HG03565 (cell line): Measurements from ENCODE around the gene B4GALNT1.
"Not testable (repeated sequence)": the region's sequence is repeated elsewhere in the genome, so short reads cannot be mapped to it uniquely, and the experiment has no call there.

Source experiments
- ATAC-seq: cut with Tn5 transposase; IDR thresholded peaks from one replicate; pipeline ENCODE4 v1.9.1; 2021; ENCODE audit warnings: mild to moderate bottlenecking, moderate library complexity; ENCODE audit not compliant: unreplicated experiment

The B4GALNT1 gene

DNA sequence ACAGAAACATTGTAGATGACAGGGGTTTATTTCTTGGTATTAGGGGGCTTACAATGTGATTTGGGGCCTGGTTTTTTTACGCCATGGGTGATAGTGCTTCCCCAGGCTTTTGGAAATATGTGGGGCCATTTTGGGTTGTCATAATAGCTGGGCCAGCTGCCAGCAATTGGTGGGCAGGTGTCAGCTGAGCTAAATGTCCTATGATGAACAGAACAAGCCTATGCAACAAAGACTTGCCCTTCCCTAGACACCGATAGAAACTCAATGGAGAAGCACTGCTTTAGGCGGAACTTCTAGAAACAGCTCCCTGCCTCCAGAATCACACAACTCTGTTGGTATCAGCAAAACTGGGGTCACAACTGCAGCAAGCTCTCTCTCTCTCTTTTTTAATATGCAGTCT, 5.1 kb upstream of the B4GALNT1 start:
- no peak for ATAC-seq

- no peak for ATAC-seq
Observed at GRCh38 chr12:57637364-57637763, 4.4 kb upstream of the B4GALNT1 start.

GRCh38 chr12:57636731-57637130, 3.7 kb upstream of the B4GALNT1 start:
- ATAC-seq, result not testable (repeated sequence)

GRCh38 chr12:57632073-57632957, 686 bp downstream of the B4GALNT1 start:
- ATAC-seq, result no peak

- no peak for ATAC-seq
Observed at GRCh38 chr12:57631566-57632072, 1.4 kb downstream of the B4GALNT1 start.

GRCh38 chr12:57630891-57631433, 2.0 kb downstream of the B4GALNT1 start:
- ATAC-seq, result no peak

- no peak for ATAC-seq
Observed at GRCh38 chr12:57629897-57630471, 3.0 kb downstream of the B4GALNT1 start.

- ATAC-seq, result no peak
Observed at GRCh38 chr12:57628280-57629191, 4.5 kb downstream of the B4GALNT1 start.

DNA sequence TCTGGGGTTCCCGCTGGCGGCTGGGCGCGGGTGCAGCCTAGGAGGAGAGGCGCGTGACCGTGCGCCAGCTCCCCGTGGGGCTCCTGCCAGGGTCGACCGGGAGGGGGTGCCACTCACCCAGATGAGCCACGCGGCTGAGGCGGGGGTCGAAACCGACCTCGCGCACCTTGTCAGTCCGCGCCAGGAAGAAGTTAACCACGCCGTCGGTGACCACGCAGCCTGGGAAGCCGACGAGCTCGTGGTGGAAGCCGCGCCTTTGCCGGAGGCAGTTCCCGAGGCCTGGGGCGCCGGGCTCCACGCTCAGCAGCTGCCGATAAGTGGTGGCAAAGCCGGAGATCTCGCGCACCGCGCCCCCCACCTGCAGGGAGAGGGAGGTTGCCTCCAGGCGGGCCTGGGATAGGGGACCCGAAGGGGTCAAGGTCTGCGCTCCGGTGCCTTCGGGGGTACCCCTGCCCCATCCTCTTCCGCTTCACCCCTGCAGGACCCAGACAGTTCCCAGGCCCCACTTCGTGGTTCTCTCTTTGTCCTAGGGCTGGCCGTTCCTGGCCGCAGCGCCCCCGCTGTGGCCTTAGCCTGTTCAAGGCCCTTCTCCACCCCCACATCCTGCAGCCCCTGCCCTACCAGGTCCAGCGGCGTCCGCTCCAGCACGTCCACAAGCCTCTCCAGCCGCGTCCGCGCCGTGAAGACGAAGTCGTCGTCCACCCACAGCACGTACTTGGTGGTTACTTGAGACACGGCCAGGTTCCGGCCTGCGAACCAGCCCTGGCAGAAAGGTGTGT, 5.3 kb downstream of the B4GALNT1 start:
- ATAC-seq, result no peak

DNA sequence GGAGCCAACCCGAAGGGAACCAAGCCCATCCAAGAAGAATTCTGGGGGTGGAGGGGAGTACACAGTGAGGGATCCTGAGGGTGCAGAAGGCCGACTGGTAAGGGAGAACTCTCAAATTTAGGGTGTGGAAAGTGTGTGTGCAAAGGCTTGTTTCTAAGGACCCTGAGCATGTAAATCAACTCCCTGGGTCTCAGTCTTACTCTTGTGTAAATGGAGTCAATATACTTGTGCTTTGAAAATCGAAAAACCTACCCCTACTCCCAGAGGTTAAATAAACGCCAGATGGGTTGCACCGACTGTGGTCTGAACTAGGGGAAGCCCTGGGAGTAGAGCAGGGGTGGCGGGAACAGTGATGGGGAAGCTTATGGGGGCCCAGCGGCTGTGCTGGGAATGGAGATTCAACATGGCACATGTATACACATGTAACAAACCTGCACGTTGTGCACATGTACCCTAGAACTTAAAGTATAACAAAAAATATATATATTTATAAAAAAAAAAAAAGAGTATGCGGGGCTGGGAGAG, 6.0 kb downstream of the B4GALNT1 start:
- no peak for ATAC-seq

DNA sequence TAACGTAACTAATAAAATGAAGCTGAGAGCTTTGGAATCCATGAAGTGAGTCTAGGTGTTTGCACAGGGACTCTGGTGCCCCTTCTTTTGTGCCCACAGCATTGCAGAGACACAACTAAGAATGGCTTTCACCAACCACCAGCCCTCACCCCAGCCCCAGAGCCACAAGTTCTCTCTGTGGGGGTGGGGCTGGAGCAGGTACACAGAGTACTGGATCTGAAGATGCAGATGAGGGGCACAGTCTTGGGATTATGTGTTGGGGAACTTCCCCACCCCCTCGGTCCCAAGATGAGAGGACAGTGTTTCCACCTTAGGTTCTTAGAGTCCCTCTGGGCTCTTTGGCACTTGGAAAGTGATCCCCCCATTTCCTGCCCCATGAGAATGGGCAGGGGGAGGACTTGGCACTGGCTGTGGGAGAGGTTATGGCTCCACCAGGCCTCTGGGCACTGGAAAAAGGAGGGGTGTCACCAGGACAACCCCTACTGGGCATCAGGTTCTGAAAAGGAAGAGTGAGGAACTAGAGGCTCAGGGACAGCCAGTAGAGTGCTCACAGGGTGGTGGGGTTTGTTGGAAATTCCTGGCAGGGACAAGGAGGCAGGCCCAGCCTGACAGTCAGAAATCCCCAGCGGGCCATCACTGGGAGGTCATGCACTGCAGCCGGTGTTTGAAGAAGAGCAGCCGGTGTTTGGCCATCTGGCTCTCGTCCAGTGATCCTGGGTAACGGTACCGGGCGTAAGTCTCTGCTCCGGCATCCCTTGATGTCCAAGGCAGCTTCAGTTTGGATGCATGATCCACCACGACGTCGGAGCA, 6.7 kb downstream of the B4GALNT1 start:
- ATAC-seq, result no peak

DNA sequence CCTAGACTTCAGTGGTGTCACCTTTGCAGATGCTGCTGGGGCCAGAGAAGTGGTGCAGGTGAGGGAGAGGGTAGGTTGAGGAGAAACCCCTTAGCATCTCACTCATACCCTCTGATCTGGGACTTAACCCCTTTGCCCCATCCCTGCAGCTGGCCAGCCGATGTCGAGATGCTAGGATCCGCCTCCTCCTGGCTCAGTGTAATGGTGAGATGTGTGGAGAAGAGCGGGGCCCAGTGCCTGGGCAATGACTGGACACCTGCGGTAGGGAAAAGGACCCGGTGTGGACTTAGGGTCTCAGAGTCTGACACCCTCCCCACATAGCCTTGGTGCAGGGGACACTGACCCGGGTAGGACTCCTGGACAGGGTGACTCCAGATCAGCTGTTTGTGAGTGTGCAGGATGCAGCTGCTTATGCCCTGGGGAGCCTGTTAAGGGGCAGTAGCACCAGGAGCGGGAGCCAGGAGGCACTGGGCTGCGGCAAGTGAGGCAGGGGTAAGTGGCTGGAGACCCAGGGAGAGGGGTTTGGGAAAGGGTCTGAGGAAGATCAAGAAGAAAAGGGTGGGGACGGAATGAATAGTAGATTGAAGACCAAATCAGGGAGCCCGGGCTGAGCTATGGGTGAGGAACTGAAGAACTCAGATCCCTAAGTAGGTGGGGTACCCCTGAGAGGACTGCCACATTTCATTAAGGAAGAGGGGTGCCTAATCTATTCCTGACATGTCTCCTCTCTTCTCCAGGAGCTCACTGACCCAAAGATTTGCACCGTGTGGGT, 7.6 kb downstream of the B4GALNT1 start:
- no peak for ATAC-seq

- no peak for ATAC-seq
Observed at GRCh38 chr12:57624441-57625220, 8.4 kb downstream of the B4GALNT1 start.

GRCh38 chr12:57623811-57624390, 9.1 kb downstream of the B4GALNT1 start:
- ATAC-seq, result no peak

GRCh38 chr12:57623385-57623784, 9.6 kb downstream of the B4GALNT1 start:
- ATAC-seq, result no peak

DNA sequence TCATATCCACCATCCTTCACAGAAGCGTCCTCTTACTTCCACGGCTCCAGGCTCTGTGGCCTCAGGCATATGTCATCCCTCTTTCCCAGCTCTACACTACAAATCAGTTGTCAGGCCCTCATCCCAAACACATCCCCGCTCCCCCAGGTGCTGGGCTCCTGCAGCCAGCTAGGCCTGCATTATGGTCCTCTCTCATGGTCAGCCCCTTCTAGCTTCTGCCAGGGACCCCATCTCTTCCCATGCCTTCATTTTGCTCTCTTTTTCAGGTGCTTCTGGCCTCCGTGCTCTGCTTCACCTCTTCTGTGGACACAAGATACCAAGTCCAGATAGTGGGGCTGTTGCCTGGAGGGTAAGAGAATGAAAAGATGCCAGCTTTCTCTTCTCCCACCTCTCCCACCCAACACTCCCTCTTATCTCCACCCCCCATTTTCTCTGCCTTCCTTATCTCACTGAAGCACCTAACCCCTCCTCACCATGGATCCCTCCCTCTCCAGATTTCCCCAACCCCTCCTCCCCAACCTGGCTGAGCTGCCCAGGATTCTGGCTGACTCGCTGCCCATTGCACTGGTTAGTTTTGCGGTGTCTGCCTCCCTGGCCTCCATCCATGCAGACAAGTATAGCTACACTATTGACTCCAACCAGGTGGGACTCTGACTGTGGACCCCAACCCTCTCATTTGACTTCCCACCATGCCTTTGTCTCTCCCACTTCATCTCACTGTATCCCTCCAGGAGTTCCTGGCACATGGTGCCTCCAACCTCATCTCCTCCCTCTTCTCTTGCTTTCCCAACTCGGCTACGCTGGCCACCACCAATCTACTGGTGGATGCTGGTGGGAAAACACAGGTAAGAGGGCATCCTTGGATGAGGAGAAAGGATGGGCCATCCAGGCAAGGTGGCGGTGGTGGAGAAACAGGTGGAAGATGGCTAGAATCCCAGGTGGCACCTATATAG, 10.4 kb downstream of the B4GALNT1 start:
- ATAC-seq, result no peak
